ENCODE measurements around the gene AIFM2.
"Not testable (repeated sequence)": the region's sequence is repeated elsewhere in the genome, so short reads cannot be mapped to it uniquely, and the experiment has no call there.

The AIFM2 gene

DNA sequence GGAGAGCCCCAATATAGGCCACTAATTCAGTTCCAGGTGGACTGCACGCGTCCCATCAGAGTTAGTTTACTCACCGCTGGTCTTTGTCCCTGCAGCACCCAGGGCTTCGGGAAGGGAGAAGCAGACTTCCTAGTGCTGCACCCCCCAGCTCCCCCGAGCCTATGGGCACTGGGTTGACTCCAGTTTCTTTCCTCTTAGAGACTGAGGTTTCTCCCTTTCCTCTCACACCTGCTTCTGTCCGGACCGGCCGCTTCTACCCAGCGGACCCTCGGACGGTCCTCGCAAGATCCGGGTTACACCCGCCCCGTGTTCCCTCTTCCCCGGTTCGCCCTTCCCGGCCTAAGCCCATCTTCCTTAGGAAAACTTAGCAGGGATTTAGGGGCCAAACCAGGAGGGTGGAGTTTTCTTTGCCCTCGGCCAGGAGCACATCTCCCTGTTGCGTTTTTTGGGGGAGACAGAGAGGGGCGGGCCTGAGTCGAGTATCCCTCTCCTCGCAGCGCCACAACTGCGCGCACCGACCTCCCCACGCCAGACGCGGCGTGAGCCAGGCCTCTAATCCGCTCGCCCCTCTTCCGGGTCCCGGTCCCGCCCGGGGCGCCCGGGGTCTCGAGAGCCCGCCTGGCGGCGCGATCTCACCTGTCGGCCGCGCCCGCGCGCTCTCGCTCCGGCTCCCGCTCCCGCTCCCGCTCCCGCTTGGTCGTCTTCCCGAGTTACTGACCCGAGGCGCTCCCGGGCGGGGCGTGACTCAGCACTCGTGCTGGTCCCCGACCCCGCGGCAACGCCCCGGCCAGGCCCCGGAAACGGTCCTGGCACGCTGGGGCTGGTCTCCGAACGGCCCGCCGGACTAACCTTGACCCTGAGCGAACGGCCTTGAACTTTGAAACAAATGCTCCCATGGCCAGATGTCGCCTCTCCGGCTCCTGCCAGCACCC lies at the start of gene AIFM2:
TSS of gene AIFM2 (minus strand) at position 728 of the 932 bp plus-strand sequence. CDS start 8,741 bp downstream, outside the sequence.
- peak in 1 of 3 experiments; percentile 25 for DNase-seq (ENCODE audit: low read depth in 2 of 3, low spot score in 2 of 3)

- DNase-seq (ENCODE audit: low read depth in 2 of 3, low spot score in 2 of 3) = not testable (repeated sequence)
Observed at GRCh38 chr10:70179209-70179608, 46.6 kb upstream of the AIFM2 start.

- DNase-seq (ENCODE audit: low read depth in 2 of 3, low spot score in 2 of 3) = no peak
Observed at GRCh38 chr10:70178139-70178725, 45.6 kb upstream of the AIFM2 start.

GRCh38 chr10:70176441-70176840 lies 43.8 kb upstream of the AIFM2 start:
- DNase-seq (ENCODE audit: low read depth in 2 of 3, low spot score in 2 of 3) = no peak

DNA sequence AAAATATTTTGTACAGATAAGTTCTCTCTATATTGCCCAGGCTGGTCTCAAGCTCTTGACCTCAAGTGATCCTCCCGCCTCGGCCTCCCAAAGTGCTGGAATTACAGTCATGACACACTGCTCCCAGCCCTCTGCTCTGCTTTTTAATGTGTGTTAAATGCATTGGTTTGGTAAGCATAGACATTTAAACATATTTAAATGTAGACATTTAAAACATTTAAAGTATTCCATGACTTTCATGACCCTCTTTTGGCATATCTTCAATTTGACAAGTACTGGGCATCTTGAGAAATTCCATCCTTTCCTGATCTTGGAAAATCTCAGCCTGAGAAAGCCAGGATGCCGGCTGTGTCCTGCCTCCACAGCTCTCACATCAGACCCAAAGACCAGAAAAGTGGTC lies 42.9 kb upstream of the AIFM2 start:
- no peak for DNase-seq (ENCODE audit: low read depth in 2 of 3, low spot score in 2 of 3)

DNA sequence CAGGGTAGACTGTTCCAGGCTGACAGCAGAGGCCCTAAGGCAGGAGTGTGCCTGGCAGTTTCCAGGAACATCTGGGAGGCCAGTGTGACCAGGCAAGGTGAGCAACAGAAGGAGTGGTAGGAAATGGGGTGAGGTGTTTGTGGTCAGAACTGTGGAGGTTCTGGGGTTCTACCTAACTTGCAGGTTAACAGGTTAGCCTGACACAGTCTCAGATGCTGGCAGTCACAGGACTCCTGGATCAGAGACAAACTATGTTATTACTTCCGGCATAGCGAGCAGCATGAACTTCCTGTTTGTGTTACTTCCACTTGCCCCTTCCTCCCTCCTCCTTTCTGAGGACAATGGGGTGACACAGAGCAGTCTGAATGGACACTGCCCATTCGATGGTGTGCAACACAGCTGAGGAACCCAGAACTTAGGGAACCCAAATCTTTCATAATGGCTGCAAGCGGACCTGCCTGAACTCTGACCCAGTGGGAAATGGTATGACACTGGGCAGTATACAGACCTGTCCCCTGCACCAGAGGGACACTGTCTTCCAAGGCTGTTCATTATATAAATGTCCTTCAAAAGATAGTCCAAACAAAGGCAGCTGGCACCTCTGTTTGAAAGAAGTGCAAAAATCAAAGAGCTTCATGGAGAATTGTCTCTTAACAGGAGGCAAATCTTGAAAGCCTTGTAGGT lies 41.6 kb upstream of the AIFM2 start:
- no peak for DNase-seq (ENCODE audit: low read depth in 2 of 3, low spot score in 2 of 3)

- DNase-seq (ENCODE audit: low read depth in 2 of 3, low spot score in 2 of 3) = no peak
Observed at GRCh38 chr10:70169649-70170364, 37.2 kb upstream of the AIFM2 start.

DNA sequence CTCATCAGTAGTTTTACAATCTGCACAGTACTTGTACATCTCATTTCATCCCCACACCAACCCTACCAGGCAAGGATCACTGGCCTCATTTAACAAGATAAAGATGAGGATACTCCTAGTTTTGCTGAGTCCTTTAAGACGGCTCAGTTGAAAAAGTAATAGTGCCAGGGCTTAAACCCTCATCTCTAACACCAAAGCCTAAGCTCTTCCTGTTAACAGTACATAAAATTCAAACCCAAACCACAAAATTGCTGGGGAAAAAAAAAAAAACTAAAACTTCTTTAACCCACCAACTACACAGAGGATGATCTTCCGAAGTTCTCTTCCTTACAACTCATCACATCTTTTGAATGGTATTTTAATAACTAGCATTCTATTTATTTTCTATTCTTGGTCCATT lies 36.4 kb upstream of the AIFM2 start:
- DNase-seq (ENCODE audit: low read depth in 2 of 3, low spot score in 2 of 3) = no peak

DNA sequence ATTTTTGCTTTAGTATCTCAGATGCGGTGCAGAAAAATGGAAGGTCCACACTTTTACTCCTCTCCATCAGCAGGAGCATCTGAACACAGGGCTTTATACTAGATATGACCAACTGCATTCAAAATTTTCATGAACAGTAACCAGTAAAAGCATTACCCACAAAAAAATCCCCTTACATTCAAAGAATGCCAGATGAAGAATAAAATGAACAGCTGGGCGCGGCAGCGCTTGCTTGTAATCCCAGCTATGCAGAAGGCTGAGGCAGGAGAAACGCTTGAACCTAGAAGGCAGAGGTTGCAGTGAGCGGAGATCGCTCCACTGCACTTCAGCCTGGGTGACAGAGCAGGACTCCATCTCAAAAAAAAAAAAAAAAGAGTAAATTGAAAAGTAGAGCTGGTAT lies 34.6 kb upstream of the AIFM2 start:
- DNase-seq (ENCODE audit: low read depth in 2 of 3, low spot score in 2 of 3) = no peak

- no peak for DNase-seq (ENCODE audit: low read depth in 2 of 3, low spot score in 2 of 3)
Observed at GRCh38 chr10:70166394-70166793, 33.8 kb upstream of the AIFM2 start.

DNA sequence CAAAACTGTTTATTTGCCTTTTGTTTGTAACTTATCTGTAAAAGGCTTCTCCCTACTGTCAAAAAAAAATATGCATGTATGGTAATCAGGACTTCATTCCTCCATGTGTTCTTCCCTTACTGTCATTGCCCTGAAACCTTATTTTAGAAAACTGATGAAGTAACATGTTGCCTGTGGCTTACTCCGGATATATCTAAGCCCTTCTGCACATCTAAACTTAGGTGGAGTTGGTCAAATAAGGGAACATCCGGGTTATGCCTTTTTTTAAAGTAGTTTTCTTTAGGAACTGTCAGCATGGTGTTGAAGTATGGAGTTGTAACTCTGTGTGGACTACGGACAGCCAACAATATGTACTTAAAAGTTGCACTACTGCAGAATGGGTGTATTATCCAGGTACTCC lies 31.5 kb upstream of the AIFM2 start:
- DNase-seq (ENCODE audit: low read depth in 2 of 3, low spot score in 2 of 3) = no peak

DNA sequence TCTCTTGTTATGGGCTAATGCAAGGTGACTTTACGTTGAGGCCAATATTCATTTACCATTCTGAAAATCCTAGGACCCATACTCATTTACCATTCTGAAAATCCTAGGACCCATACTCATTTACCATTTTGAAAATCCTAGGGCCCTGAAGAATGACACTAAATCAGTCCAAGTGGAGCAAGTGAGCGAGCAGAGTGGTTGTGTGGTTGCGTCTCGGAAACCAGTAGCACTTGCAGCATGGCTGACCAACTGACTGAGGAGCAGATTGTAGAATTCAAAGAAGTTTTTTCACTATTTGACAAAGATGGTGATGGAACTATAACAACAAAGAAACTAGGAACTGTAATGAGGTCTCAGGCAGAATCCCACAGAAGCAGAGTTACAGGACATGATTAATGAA lies 30.8 kb upstream of the AIFM2 start:
- no peak for DNase-seq (ENCODE audit: low read depth in 2 of 3, low spot score in 2 of 3)

- no peak for DNase-seq (ENCODE audit: low read depth in 2 of 3, low spot score in 2 of 3)
Observed at GRCh38 chr10:70162892-70163201, 30.2 kb upstream of the AIFM2 start.

- DNase-seq (ENCODE audit: low read depth in 2 of 3, low spot score in 2 of 3) = no peak
Observed at GRCh38 chr10:70162151-70162891, 29.7 kb upstream of the AIFM2 start.

- no peak for DNase-seq (ENCODE audit: low read depth in 2 of 3, low spot score in 2 of 3)
Observed at GRCh38 chr10:70160798-70161197, 28.2 kb upstream of the AIFM2 start.

GRCh38 chr10:70159366-70159765 lies 26.7 kb upstream of the AIFM2 start:
- DNase-seq (ENCODE audit: low read depth in 2 of 3, low spot score in 2 of 3) = not testable (repeated sequence)

- no peak for DNase-seq (ENCODE audit: low read depth in 2 of 3, low spot score in 2 of 3)
Observed at GRCh38 chr10:70158113-70158512, 25.5 kb upstream of the AIFM2 start.

DNA sequence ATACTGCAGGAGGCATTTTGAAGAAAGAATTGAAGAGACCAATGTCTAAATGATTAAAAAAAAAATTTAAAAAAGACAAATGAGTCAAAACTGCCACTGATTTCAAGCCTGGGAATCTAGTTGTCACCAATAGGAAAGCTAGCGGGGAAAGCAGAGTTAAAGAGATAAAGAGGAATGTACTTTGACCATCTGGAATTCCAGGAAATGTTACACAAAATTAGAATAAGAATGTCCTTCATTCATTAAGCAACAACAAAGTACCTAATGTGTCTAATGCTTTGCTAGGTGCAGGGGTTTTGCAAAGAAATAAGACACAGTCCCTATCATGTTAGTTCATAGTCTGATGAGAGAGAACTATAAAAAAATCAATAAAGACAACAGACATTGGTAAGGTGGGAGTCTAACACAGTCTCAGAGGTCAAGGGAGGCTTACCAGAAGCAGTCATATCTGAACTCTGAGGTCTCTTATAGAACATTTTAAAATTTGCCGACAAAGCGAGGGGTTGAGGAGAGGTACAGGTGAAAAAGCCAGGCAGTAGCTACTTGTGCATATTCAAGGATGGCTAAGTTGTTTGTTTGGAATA lies 22.7 kb upstream of the AIFM2 start:
- DNase-seq (ENCODE audit: low read depth in 2 of 3, low spot score in 2 of 3) = no peak

- DNase-seq (ENCODE audit: low read depth in 2 of 3, low spot score in 2 of 3) = no peak
Observed at GRCh38 chr10:70148516-70148915, 15.9 kb upstream of the AIFM2 start.

- no peak for DNase-seq (ENCODE audit: low read depth in 2 of 3, low spot score in 2 of 3)
Observed at GRCh38 chr10:70147259-70147625, 14.6 kb upstream of the AIFM2 start.
